ENCODE measurements around the gene TMEM81. TPM values are rescaled to one million over a fixed set of nuclear protein-coding genes. Genes with fewer than 3 reads are reported as not detected.

Gene TMEM81
- total and polyA plus RNA-seq, 10 donors = 2.4 to 5.4 (median 3.4) TPM

DNA sequence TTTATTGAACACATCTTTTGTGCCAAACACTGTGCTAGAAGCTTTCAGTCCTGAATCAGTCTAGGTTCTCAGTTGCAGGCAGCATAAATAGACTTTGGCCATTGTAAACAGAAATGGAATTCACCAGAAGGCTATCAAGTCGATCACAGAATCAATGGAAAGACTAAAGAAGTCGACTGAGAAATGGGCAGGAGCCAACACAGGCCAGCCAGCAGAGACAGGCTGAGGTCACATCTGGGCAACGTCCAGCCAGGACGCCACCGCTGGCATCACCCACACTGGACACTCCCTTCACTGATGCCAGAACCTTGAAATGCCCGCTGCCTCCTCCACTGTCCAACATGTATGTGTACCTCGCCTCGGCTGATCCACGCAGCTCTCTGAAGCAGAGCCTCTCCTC is 46.7 kb downstream of the TMEM81 start:
- DNase-seq = no peak
- WGBS, 5 donors = 78 to 92% (median 89%) methylated on average over 9 of the region's 9 CpGs
- H3K4me3 ChIP-seq = no peak overlapping the region
- intact Hi-C loops (cut with DNase I; ENCODE audit: low total_unique reads) = no loop called here
- H3K4me1 ChIP-seq = peaks cover 0 to 2% (median under 1%) of the 10 kb centered on the region in 6 donors
- H3K27me3 ChIP-seq (replicated peaks in 1 of 7) = peaks cover 0 to 18% (median 9%) of the 10 kb centered on the region in 7 donors
- no peak overlapping the region for H3K27ac ChIP-seq
- H3K36me3 ChIP-seq = no peaks in the 10 kb centered on the region
- TF ChIP-seq, protein P1, sequence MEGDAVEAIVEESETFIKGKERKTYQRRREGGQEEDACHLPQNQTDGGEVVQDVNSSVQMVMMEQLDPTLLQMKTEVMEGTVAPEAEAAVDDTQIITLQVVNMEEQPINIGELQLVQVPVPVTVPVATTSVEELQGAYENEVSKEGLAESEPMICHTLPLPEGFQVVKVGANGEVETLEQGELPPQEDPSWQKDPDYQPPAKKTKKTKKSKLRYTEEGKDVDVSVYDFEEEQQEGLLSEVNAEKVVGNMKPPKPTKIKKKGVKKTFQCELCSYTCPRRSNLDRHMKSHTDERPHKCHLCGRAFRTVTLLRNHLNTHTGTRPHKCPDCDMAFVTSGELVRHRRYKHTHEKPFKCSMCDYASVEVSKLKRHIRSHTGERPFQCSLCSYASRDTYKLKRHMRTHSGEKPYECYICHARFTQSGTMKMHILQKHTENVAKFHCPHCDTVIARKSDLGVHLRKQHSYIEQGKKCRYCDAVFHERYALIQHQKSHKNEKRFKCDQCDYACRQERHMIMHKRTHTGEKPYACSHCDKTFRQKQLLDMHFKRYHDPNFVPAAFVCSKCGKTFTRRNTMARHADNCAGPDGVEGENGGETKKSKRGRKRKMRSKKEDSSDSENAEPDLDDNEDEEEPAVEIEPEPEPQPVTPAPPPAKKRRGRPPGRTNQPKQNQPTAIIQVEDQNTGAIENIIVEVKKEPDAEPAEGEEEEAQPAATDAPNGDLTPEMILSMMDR (IDR thresholded peaks at IDR 0.05 in 8 of 11, conservative IDR thresholded peaks at IDR 0.05 in 3 of 11) = no peak
- TF ChIP-seq POLR2AphosphoS5 (IDR thresholded peaks at IDR 0.05) (no peak), POLR2A (IDR thresholded peaks at IDR 0.05) (no peak)
- no peaks in the 10 kb centered on the region for H3K9me3 ChIP-seq

Other genes starting within 250 kb of the TMEM81 start
- gene NFASC, start 213.6 kb downstream of the TMEM81 start, total RNA-seq = 10 to 100 TPM; 20.6 to 60.3 (median 27.4) TPM
- 1 to 10 TPM; 2.8 to 9.1 (median 2.9) TPM for gene NFASC, start 213.6 kb downstream of the TMEM81 start, polyA plus RNA-seq
- 1 to 10 TPM in 1 of 7 donors, under 1 TPM in 3, not detected in 3; 0.06 to 2.6 (median 0.27) TPM for gene CNTN2, start 41.2 kb downstream of the TMEM81 start, total RNA-seq
- under 1 TPM; 0.02 to 0.38 (median 0.05) TPM for gene CNTN2, start 41.2 kb downstream of the TMEM81 start, polyA plus RNA-seq
- 10 to 100 TPM; 16.7 to 23.4 (median 18.3) TPM for gene RBBP5, start 37.5 kb upstream of the TMEM81 start, total RNA-seq
- 1 to 10 TPM; 4.2 to 7.5 (median 4.6) TPM for gene RBBP5, start 37.5 kb upstream of the TMEM81 start, polyA plus RNA-seq
- gene DSTYK, start 127.2 kb upstream of the TMEM81 start, total RNA-seq = 10 to 100 TPM; 12.8 to 24.3 (median 18.2) TPM
- 1 to 10 TPM; 2.2 to 5.0 (median 2.3) TPM for gene DSTYK, start 127.2 kb upstream of the TMEM81 start, polyA plus RNA-seq
- gene TMCC2, start 143.5 kb upstream of the TMEM81 start, total RNA-seq = 100 to 1,000 TPM in 1 of 7 donors, 10 to 100 TPM in 3, 1 to 10 TPM in 3; 2.9 to 146 (median 11.3) TPM
- gene TMCC2, start 143.5 kb upstream of the TMEM81 start, polyA plus RNA-seq = 10 to 100 TPM in 1 of 3 donors, 1 to 10 TPM in 1, under 1 TPM in 1; 0.74 to 11.9 (median 1.2) TPM
- gene NUAK2, start 237.3 kb upstream of the TMEM81 start, total RNA-seq = 10 to 100 TPM in 6 of 7 donors, 1 to 10 TPM in 1; 9.3 to 32.7 (median 20.0) TPM
- 1 to 10 TPM; 5.7 to 6.6 (median 5.8) TPM for gene NUAK2, start 237.3 kb upstream of the TMEM81 start, polyA plus RNA-seq

Data from spleen (tissue), 11 donors.